ENCODE data around the gene ORC3. TPM values are rescaled to one million over a fixed set of nuclear protein-coding genes. Genes with fewer than 3 reads are reported as not detected.

ORC3 gene
- total RNA-seq, 1 experiment from 2014 or later = 52.9 TPM

- no peak overlapping the region for H3K27ac Mint-ChIP-seq
- TF ChIP-seq, protein P1, sequence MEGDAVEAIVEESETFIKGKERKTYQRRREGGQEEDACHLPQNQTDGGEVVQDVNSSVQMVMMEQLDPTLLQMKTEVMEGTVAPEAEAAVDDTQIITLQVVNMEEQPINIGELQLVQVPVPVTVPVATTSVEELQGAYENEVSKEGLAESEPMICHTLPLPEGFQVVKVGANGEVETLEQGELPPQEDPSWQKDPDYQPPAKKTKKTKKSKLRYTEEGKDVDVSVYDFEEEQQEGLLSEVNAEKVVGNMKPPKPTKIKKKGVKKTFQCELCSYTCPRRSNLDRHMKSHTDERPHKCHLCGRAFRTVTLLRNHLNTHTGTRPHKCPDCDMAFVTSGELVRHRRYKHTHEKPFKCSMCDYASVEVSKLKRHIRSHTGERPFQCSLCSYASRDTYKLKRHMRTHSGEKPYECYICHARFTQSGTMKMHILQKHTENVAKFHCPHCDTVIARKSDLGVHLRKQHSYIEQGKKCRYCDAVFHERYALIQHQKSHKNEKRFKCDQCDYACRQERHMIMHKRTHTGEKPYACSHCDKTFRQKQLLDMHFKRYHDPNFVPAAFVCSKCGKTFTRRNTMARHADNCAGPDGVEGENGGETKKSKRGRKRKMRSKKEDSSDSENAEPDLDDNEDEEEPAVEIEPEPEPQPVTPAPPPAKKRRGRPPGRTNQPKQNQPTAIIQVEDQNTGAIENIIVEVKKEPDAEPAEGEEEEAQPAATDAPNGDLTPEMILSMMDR (conservative IDR thresholded peaks at IDR 0.05) = no peak
- no peak overlapping the region for H2BK120ac ChIP-seq (ENCODE audit: low read depth, low read length, poor library complexity, severe bottlenecking)
- H3K9ac ChIP-seq (ENCODE audit: extremely low read depth, insufficient read length, low read length) = no peak overlapping the region
- H3K4me2 ChIP-seq (ENCODE audit: insufficient read depth, insufficient read length, low read length) = no peak overlapping the region
- H3K27me3 Mint-ChIP-seq (ENCODE audit: low read depth) = no peaks in the 10 kb centered on the region; the same call in 1 of the 2 replicates
- H2BK15ac ChIP-seq (ENCODE audit: low read depth, low read length) = no peak overlapping the region
- no peaks in the 10 kb centered on the region for H3K9me3 ChIP-seq (ENCODE audit: control insufficient read depth, low read depth, low read length)
- H2BK20ac ChIP-seq (ENCODE audit: low read depth, low read length, poor library complexity, severe bottlenecking) = no peak overlapping the region
- H3K23ac ChIP-seq (ENCODE audit: insufficient read length, low read depth, low read length) = no peak overlapping the region
- H3K56ac ChIP-seq (ENCODE audit: insufficient read length, low read depth, low read length) = no peak overlapping the region
- no peak overlapping the region for H4K8ac ChIP-seq (replicated peaks; ENCODE audit: insufficient read length, low read depth, low read length)
- no peaks in the 10 kb centered on the region for H3K23me2 ChIP-seq (ENCODE audit: insufficient read length, low read depth, low read length, poor library complexity, severe bottlenecking)
- no peak overlapping the region for H3K4me3 Mint-ChIP-seq
- no peaks in the 10 kb centered on the region for H3K4me1 Mint-ChIP-seq
- no peaks in the 10 kb centered on the region for H3K79me2 ChIP-seq (ENCODE audit: insufficient read depth, low read length)
- no peaks in the 10 kb centered on the region for H3K27me3 ChIP-seq (ENCODE audit: insufficient read depth, low read length)
- H3K9me3 Mint-ChIP-seq = no peaks in the 10 kb centered on the region
- H3K27ac ChIP-seq (ENCODE audit: insufficient read length, low read depth, low read length) = no peak overlapping the region
- no peak for DNase-seq
- H2BK5ac ChIP-seq (ENCODE audit: insufficient read length, low read length) = no peak overlapping the region
- H3T11ph ChIP-seq (ENCODE audit: low read length) = no peak overlapping the region
- no peak overlapping the region for H2AK5ac ChIP-seq (ENCODE audit: insufficient read length, low read length)
- H3K18ac ChIP-seq (ENCODE audit: insufficient read length, low read depth, low read length) = no peak overlapping the region
- H4K20me1 ChIP-seq (ENCODE audit: control insufficient read depth, insufficient read depth, insufficient read length) = no peaks in the 10 kb centered on the region
- no peaks in the 10 kb centered on the region for H3K79me1 ChIP-seq (ENCODE audit: insufficient read depth, low read depth, low read length, poor library complexity, severe bottlenecking)
- no peak overlapping the region for H3K14ac ChIP-seq (ENCODE audit: insufficient read depth, low read length)
- no peak overlapping the region for H4K91ac ChIP-seq (ENCODE audit: insufficient read length, low read depth, low read length)
- no peak overlapping the region for H2BK12ac ChIP-seq (ENCODE audit: insufficient read length, low read depth, low read length)
- H3K36me3 Mint-ChIP-seq (ENCODE audit: insufficient read depth in 1 of 3, low read depth in 3 of 3) = peaks cover 21 to 63% (median 59%) of the 10 kb centered on the region in 3 experiments
- H2AFZ ChIP-seq (ENCODE audit: low read length) = no peak overlapping the region
- no peak overlapping the region for H4K5ac ChIP-seq (ENCODE audit: insufficient read length, low read depth, low read length)
- no peak overlapping the region for H3K4ac ChIP-seq (ENCODE audit: low read depth, low read length)
- H3K4me1 ChIP-seq (ENCODE audit: insufficient read depth, low read length) = no peaks in the 10 kb centered on the region
Measured at GRCh38 chr6:87660226-87660911, 70.4 kb downstream of the ORC3 start.
